H1 (cell line): ENCODE results near the gene CHSY1. TPM values are rescaled to one million over a fixed set of nuclear protein-coding genes. Genes with fewer than 3 reads are reported as not detected.

Experiments used
- CTCF ChIA-PET: fragments of 300-600 bp; sonication (Branson Sonifier 250); formaldehyde crosslinking; loops from one replicate; lab custom pipeline; 2021; ENCODE audit not compliant: partially characterized antibody; lab: Charles Lee
- POLR2A ChIA-PET: fragments of 300-600 bp; sonication (Branson Sonifier 250); formaldehyde crosslinking; loops from one replicate; lab custom pipeline; 2021; ENCODE audit warnings: inconsistent platforms; ENCODE audit not compliant: partially characterized antibody; lab: Charles Lee
- DNase-seq, 2 experiments: peaks; one replicate each; pipeline versions ENCODE4 v3.0.0 to v3.0.0-alpha.2; 2010 to 2022; ENCODE audit warnings: low spot score in 2 of 2, low read depth in 1 of 2, mixed read lengths in 1 of 2
- FAIRE-seq: peaks from 2 replicates; lab custom pipeline; 2011; peaks lifted over from hg19 to GRCh38; lab: Jason Lieb, UNC
- H2AFZ ChIP-seq: 2 replicates; pipeline ENCODE4 v1.8.1; 2012; ENCODE audit warnings: low read length, inconsistent platforms
- H2AK5ac ChIP-seq: 2 replicates; pipeline ENCODE4 v1.6.1; 2013; ENCODE audit warnings: low read depth, low read length
- H2BK120ac ChIP-seq: replicated peaks from 2 replicates; pipeline ENCODE3; 2013; ENCODE audit warnings: low read depth, low read length, inconsistent platforms
- H2BK12ac ChIP-seq: 2 replicates; pipeline ENCODE4 v1.6.1; 2013; ENCODE audit warnings: low read depth, low read length
- H2BK15ac ChIP-seq: 2 replicates; pipeline ENCODE4 v1.6.1; 2013; ENCODE audit warnings: low read length
- H2BK20ac ChIP-seq: 2 replicates; pipeline ENCODE4 v1.6.1; 2013; ENCODE audit warnings: low read length
- H2BK5ac ChIP-seq: 2 replicates; pipeline ENCODE4 v1.6.1; 2013; ENCODE audit warnings: low read depth, low read length
- H3K14ac ChIP-seq: 2 replicates; pipeline ENCODE4 v1.6.1; 2013; ENCODE audit warnings: inconsistent platforms; ENCODE audit not compliant: insufficient read length
- H3K18ac ChIP-seq: 2 replicates; pipeline ENCODE4 v1.6.1; 2013; ENCODE audit warnings: low read length; ENCODE audit errors: extremely low read depth
- H3K23ac ChIP-seq: 2 replicates; pipeline ENCODE4 v1.6.1; 2013; ENCODE audit warnings: inconsistent platforms; ENCODE audit not compliant: insufficient read length
- H3K23me2 ChIP-seq: 2 replicates; pipeline ENCODE4 v1.6.1; 2013; ENCODE audit warnings: low read depth, low read length
- H3K27ac ChIP-seq: 2 replicates; pipeline ENCODE4 v1.6.1; 2011; ENCODE audit warnings: low read depth, low read length, inconsistent platforms
- H3K27me3 ChIP-seq, 4 experiments: replicated peaks in 1 of 4; 1 replicate in 1 of 4; 2 replicates in 3 of 4; pipeline versions ENCODE4 v1.6.1 to v1.8.1; 2011 to 2013; ENCODE audit warnings: low read length in 3 of 4, mild to moderate bottlenecking in 3 of 4, inconsistent platforms in 2 of 4, mixed read lengths in 2 of 4, moderate library complexity in 1 of 4; ENCODE audit not compliant: control insufficient read depth in 3 of 4, insufficient read depth in 3 of 4; ENCODE audit errors: extremely low read depth in 1 of 4
- H3K36me3 ChIP-seq, 4 experiments: 2 replicates each; pipeline versions ENCODE4 v1.6.1 to v1.8.1; 2011 to 2013; ENCODE audit warnings: mild to moderate bottlenecking in 4 of 4, low read length in 3 of 4, moderate library complexity in 2 of 4, control low read depth in 1 of 4, inconsistent platforms in 1 of 4; ENCODE audit not compliant: insufficient read depth in 4 of 4, control insufficient read depth in 2 of 4
- H3K4ac ChIP-seq: replicated peaks from 2 replicates; pipeline ENCODE3; 2013; ENCODE audit warnings: low read length, low read depth, mixed read lengths, inconsistent platforms; ENCODE audit not compliant: insufficient read length
- H3K4me1 ChIP-seq, 4 experiments: replicated peaks in 1 of 4; 1 replicate in 1 of 4; 2 replicates in 3 of 4; pipeline versions ENCODE4 v1.6.1 to v1.8.1; 2011 to 2013; ENCODE audit warnings: low read length in 3 of 4, inconsistent platforms in 2 of 4, mixed read lengths in 1 of 4; ENCODE audit not compliant: insufficient read depth in 4 of 4, control insufficient read depth in 3 of 4
- H3K4me2 ChIP-seq, 2 experiments: 2 replicates each; pipeline versions ENCODE4 v1.6.1 to v1.8.1; 2011 to 2013; ENCODE audit warnings: low read depth in 2 of 2, low read length in 2 of 2, control low read depth in 1 of 2, inconsistent platforms in 1 of 2, mild to moderate bottlenecking in 1 of 2; ENCODE audit not compliant: insufficient read depth in 1 of 2
- H3K4me3 ChIP-seq, 4 experiments: fragments of 200-600, 300-600 bp in 1 of 4; sonication (generic), shearing (Covaris generic), sonication (Bioruptor Twin) in 1 of 4; 2 replicates each; pipeline versions ENCODE4 v1.5.1 to v1.8.1; 2011 to 2016; ENCODE audit warnings: low read length in 4 of 4, low read depth in 3 of 4, control low read depth in 2 of 4, inconsistent platforms in 2 of 4, mild to moderate bottlenecking in 2 of 4, mixed read lengths in 1 of 4, moderate library complexity in 1 of 4; ENCODE audit not compliant: insufficient read depth in 2 of 4; ENCODE audit errors: extremely low read depth in 1 of 4
- H3K56ac ChIP-seq: replicated peaks from 2 replicates; pipeline ENCODE3; 2013; ENCODE audit warnings: low read depth, mild to moderate bottlenecking, mixed read lengths, low read length, inconsistent platforms; ENCODE audit not compliant: insufficient read length
- H3K79me1 ChIP-seq: 2 replicates; pipeline ENCODE4 v1.6.1; 2013; ENCODE audit warnings: low read depth, low read length, control low read depth
- H3K79me2 ChIP-seq, 2 experiments: 2 replicates each; pipeline versions ENCODE4 v1.6.1 to v1.8.1; 2012 to 2013; ENCODE audit warnings: low read length in 2 of 2, mild to moderate bottlenecking in 2 of 2, inconsistent platforms in 1 of 2; ENCODE audit not compliant: insufficient read depth in 2 of 2, control insufficient read depth in 1 of 2
- H3K9ac ChIP-seq, 4 experiments: replicated peaks in 1 of 4; 1 replicate in 1 of 4; 2 replicates in 3 of 4; pipeline versions ENCODE4 v1.6.1 to v1.8.1; 2011 to 2013; ENCODE audit warnings: low read depth in 3 of 4, low read length in 3 of 4, control low read depth in 2 of 4, mild to moderate bottlenecking in 2 of 4, moderate library complexity in 2 of 4, inconsistent platforms in 1 of 4; ENCODE audit errors: extremely low read depth in 1 of 4
- H3K9me3 ChIP-seq, 2 experiments: 2 replicates each; pipeline versions ENCODE4 v1.6.1 to v1.8.1; 2012 to 2013; ENCODE audit warnings: mild to moderate bottlenecking in 2 of 2, moderate library complexity in 2 of 2, control low read depth in 1 of 2, inconsistent platforms in 1 of 2, low read depth in 1 of 2, low read length in 1 of 2, mixed read lengths in 1 of 2; ENCODE audit not compliant: insufficient read depth in 2 of 2
- H4K20me1 ChIP-seq, 2 experiments: replicated peaks in 1 of 2; 2 replicates each; pipeline versions ENCODE3 to v1.8.1; 2011 to 2013; ENCODE audit warnings: inconsistent platforms in 2 of 2, low read length in 2 of 2, mild to moderate bottlenecking in 1 of 2; ENCODE audit not compliant: insufficient read depth in 2 of 2, control insufficient read depth in 1 of 2
- H4K5ac ChIP-seq: 2 replicates; pipeline ENCODE4 v1.6.1; 2013; ENCODE audit warnings: low read length, low read depth, mixed read lengths, inconsistent platforms; ENCODE audit not compliant: insufficient read length
- H4K8ac ChIP-seq: 2 replicates; pipeline ENCODE4 v1.8.0; 2013; ENCODE audit warnings: mild to moderate bottlenecking, moderate library complexity, low read length, inconsistent platforms; ENCODE audit not compliant: insufficient read depth; ENCODE audit errors: extremely low read depth
- H4K91ac ChIP-seq: replicated peaks from 2 replicates; pipeline ENCODE3; 2013; ENCODE audit warnings: low read length, mixed read lengths, inconsistent platforms; ENCODE audit not compliant: insufficient read length
- CEBPB ChIP-seq: IDR thresholded peaks from 2 replicates; pipeline ENCODE4 v1.6.1; 2012; ENCODE audit warnings: low read depth, low read length
- EGR1 ChIP-seq: IDR thresholded peaks from 2 replicates; pipeline ENCODE4 v1.6.1; 2011; ENCODE audit warnings: low read depth, low read length, borderline replicate concordance
- FOSL1 ChIP-seq: IDR thresholded peaks from 2 replicates; pipeline ENCODE4 v1.6.1; 2011; ENCODE audit warnings: mild to moderate bottlenecking, low read depth, low read length, moderate library complexity; ENCODE audit not compliant: insufficient read depth
- HDAC6 ChIP-seq: IDR thresholded peaks from one replicate; pipeline ENCODE4 v1.7.1; 2012; ENCODE audit warnings: low read depth, mild to moderate bottlenecking, inconsistent platforms, low read length, moderate library complexity
- JUND ChIP-seq: IDR thresholded peaks from 2 replicates; pipeline ENCODE4 v1.6.1; 2011; ENCODE audit warnings: mild to moderate bottlenecking, improper control_type of control experiment, low read length
- MAFK ChIP-seq: IDR thresholded peaks from 2 replicates; pipeline ENCODE4 v1.6.1; 2012; ENCODE audit warnings: low read depth, mild to moderate bottlenecking, improper control_type of control experiment, low read length
- POLR2AphosphoS5 ChIP-seq: IDR thresholded peaks from 2 replicates; pipeline ENCODE4 v1.6.1; 2011; ENCODE audit warnings: low read depth, low read length
- SIN3A ChIP-seq, 2 experiments: IDR thresholded peaks in 1 of 2; conservative IDR thresholded peaks in 1 of 2; 2 replicates each; pipeline ENCODE4 v1.6.1; 2011 to 2012; ENCODE audit warnings: low read length in 2 of 2, improper control_type of control experiment in 1 of 2, low read depth in 1 of 2, mild to moderate bottlenecking in 1 of 2
- TAF7 ChIP-seq: optimal IDR thresholded peaks from 2 replicates; pipeline ENCODE3; 2011; ENCODE audit warnings: low read depth, mild to moderate bottlenecking, inconsistent platforms, low read length, moderate library complexity, borderline replicate concordance
- TBP ChIP-seq: IDR thresholded peaks from 2 replicates; pipeline ENCODE4 v1.6.1; 2011; ENCODE audit warnings: low read depth, low read length, improper control_type of control experiment
- TEAD4 ChIP-seq: IDR thresholded peaks from 2 replicates; pipeline ENCODE4 v1.6.1; 2012; ENCODE audit warnings: low read depth, low read length, inconsistent platforms, mixed read lengths
- YY1 ChIP-seq: IDR thresholded peaks from 2 replicates; pipeline ENCODE4 v1.6.1; 2011; ENCODE audit warnings: low read depth, mild to moderate bottlenecking, low read length
- ZNF274 ChIP-seq: IDR thresholded peaks from 2 replicates; pipeline ENCODE4 v1.7.0; 2012; ENCODE audit warnings: low read length, borderline replicate concordance; ENCODE audit errors: extremely low read depth
- WGBS, 2 experiments: shearing (Covaris generic) in 1 of 2; methylation state at CpG; one replicate each; pipeline versions ENCODE4 v1.1.6 to v1.1.7; 2013 to 2015; ENCODE audit warnings: low lambda C conversion rate in 2 of 2, mixed read lengths in 2 of 2, inconsistent platforms in 1 of 2, low coverage in 1 of 2, missing lambda C conversion rate in 1 of 2; ENCODE audit not compliant: insufficient replicate concordance in 2 of 2, insufficient coverage in 1 of 2, insufficient read length in 1 of 2; ENCODE audit errors: extremely low coverage in 1 of 2, missing lambda C conversion rate in 1 of 2; 5-methylcytosine and 5-hydroxymethylcytosine counted together
- polyA plus RNA-seq, 7 experiments: library from polyadenylated mRNA; depleted of rRNA in 3 of 7; stranded (reverse) in 5 of 7; unstranded in 2 of 7; fragments of >200 nt in 5 of 7; fragments of 200-250 nt in 2 of 7; gene quantifications; 1 replicate in 5 of 7; 2 replicates in 1 of 7; 4 replicates in 1 of 7; pipeline versions ENCODE4 v1.2.1 to v1.2.3, GENCODE V29; 2011 to 2013; ENCODE audit warnings: missing spikeins in 2 of 7, mixed read lengths in 2 of 7
- total RNA-seq: library from RNA; stranded (reverse); fragmentation: NEBNext Ultra II Directional; extraction: Animal tissue kit (Norgen Biotek cat#: 25700); gene quantifications from 2 replicates; pipeline ENCODE4 v1.2.1, GENCODE V29; 2021
- TF ChIP-seq, protein P1 (sequence below): IDR thresholded peaks from 2 replicates; pipeline ENCODE4 v1.6.1; 2012; ENCODE audit warnings: inconsistent platforms

CHSY1 gene
- total and polyA plus RNA-seq, 2 of the 8 experiments (the other 6 are each of a cell fraction or from before 2014, with no cell fraction given), result 24.9 to 60.7 TPM

DNA sequence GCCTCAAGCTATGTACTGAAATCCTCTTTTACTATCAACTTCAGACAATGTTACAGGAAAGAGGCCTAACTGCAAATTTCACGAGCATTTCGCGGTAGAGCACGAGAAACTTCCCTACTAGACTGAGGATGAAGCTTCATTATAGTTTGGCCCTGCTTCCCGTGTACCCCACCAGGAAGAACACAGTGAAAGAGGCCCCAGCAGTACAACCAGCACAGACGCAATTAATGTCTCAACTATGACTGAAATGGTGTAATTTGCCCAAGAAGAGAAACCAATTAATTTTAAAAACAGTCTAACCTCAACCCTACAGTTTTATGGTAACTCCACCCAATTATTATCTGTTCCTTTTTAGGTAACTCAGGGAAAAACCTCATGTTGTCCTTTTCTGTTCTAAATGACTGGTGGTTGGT lies 12.1 kb downstream of the CHSY1 start:
- CTCF ChIA-PET, result interaction anchor here (0.6 to 4.6 kb wide), 11 partner anchors 12 to 231 kb away, joined by 3 to 27 read pairs (median 4); no protein-coding TSS in a partner anchor
- no peak for DNase-seq
- peaks cover 28 to 29% of the 10 kb centered on the region in 2 experiments for H4K20me1 ChIP-seq

More for the DNA sequence above, 12.1 kb downstream of the CHSY1 start:
- Histone ChIP-seq H3K4me1 (peaks cover 3 to 18% (median 8%) of the 10 kb centered on the region in 4 experiments; a peak in 5 of 7 replicates), H3K23me2 (no peaks in the 10 kb centered on the region), H3K18ac (no peak overlapping the region), H3K4me2 (no peak overlapping the region), H3K9ac (no peak overlapping the region), H3K27me3 (no peaks in the 10 kb centered on the region), H3K79me1 (peaks cover 20% of the 10 kb centered on the region), H2BK120ac (no peak overlapping the region), H3K56ac (no peak overlapping the region), H3K14ac (no peak overlapping the region), H2BK12ac (no peak overlapping the region), H4K5ac (no peak overlapping the region), H2AK5ac (no peak overlapping the region), H2BK15ac (no peak overlapping the region), H3K4me3 (no peak overlapping the region), H3K9me3 (no peaks in the 10 kb centered on the region), H4K8ac (no peak overlapping the region), H3K23ac (no peak overlapping the region), H2AFZ (no peak overlapping the region), H3K27ac (no peak overlapping the region), H3K36me3 (peaks cover 2 to 7% (median 4%) of the 10 kb centered on the region in 4 experiments; a peak in 4 of 8 replicates), H4K91ac (no peak overlapping the region), H3K79me2 (peaks cover 39 to 94% of the 10 kb centered on the region in 2 experiments), H2BK20ac (no peak overlapping the region), H2BK5ac (no peak overlapping the region), H3K4ac (no peak overlapping the region)
- POLR2A ChIA-PET, result interaction anchor here (1.1 to 1.2 kb wide), 2 partner anchors 11 to 14 kb away, joined by 4 to 7 read pairs; no protein-coding TSS in a partner anchor
- FAIRE-seq, result no peak
- 87% methylated on average over 6 of the region's 6 CpGs; no CpG with 5 or more reads in 1 of the 2 experiments for WGBS, 2 experiments
- TF ChIP-seq TAF7 (no peak), TEAD4 (no peak), TBP (no peak), EGR1 (no peak), FOSL1 (no peak), CEBPB (no peak), JUND (no peak), HDAC6 (no peak), ZNF274 (no peak), MAFK (no peak), SIN3A (conservative IDR thresholded peaks at IDR 0.05 in 1 of 2, IDR thresholded peaks at IDR 0.05 in 1 of 2; ENCODE audit: low read depth in 1 of 2, low read length in 2 of 2) (no peak), YY1 (no peak), POLR2AphosphoS5 (no peak)
- TF ChIP-seq, protein P1, sequence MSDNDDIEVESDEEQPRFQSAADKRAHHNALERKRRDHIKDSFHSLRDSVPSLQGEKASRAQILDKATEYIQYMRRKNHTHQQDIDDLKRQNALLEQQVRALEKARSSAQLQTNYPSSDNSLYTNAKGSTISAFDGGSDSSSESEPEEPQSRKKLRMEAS, result no peak
